Measurements from ENCODE around the gene LAG3.

Gene LAG3

GRCh38 chr12:6796576-6796975 lies 24.3 kb downstream of the LAG3 start:
- H3K9me3 ChIP-seq = no peaks in the 10 kb centered on the region
- TF ChIP-seq CTCF (IDR thresholded peaks at IDR 0.05; ENCODE audit: low read depth, low read length) = no peak
- no peak for DNase-seq
- no peak overlapping the region for H3K4me3 ChIP-seq (ENCODE audit: low read depth, low read length)
- H3K27me3 ChIP-seq = no peaks in the 10 kb centered on the region
- no peaks in the 10 kb centered on the region for H3K4me1 ChIP-seq
- no peaks in the 10 kb centered on the region for H3K36me3 ChIP-seq

- Histone ChIP-seq H3K9me3 (no peaks in the 10 kb centered on the region), H3K27me3 (no peaks in the 10 kb centered on the region), H3K4me3 (ENCODE audit: low read depth, low read length) (no peak overlapping the region), H3K36me3 (no peaks in the 10 kb centered on the region), H3K4me1 (no peaks in the 10 kb centered on the region)
- no peak for TF ChIP-seq CTCF (IDR thresholded peaks at IDR 0.05; ENCODE audit: low read depth, low read length)
- DNase-seq = no peak
Measured at GRCh38 chr12:6799147-6799546, 26.8 kb downstream of the LAG3 start.

- no peak for TF ChIP-seq CTCF (IDR thresholded peaks at IDR 0.05; ENCODE audit: low read depth, low read length)
- Histone ChIP-seq H3K4me3 (ENCODE audit: low read depth, low read length) (no peak overlapping the region), H3K36me3 (no peaks in the 10 kb centered on the region)
Measured at GRCh38 chr12:6807170-6807569, 34.9 kb downstream of the LAG3 start.

GRCh38 chr12:6809056-6809455 lies 36.7 kb downstream of the LAG3 start:
- Histone ChIP-seq H3K9me3 (no peaks in the 10 kb centered on the region), H3K27me3 (no peaks in the 10 kb centered on the region), H3K4me3 (ENCODE audit: low read depth, low read length) (no peak overlapping the region), H3K4me1 (no peaks in the 10 kb centered on the region), H3K36me3 (no peaks in the 10 kb centered on the region)
- DNase-seq = no peak
- TF ChIP-seq CTCF (IDR thresholded peaks at IDR 0.05; ENCODE audit: low read depth, low read length) = no peak

More at GRCh38 chr12:6807170-6807569, 34.9 kb downstream of the LAG3 start:
- H3K27me3 ChIP-seq = no peaks in the 10 kb centered on the region
- no peaks in the 10 kb centered on the region for H3K4me1 ChIP-seq
- no peaks in the 10 kb centered on the region for H3K9me3 ChIP-seq
- no peak for DNase-seq

- no peak overlapping the region for H3K4me3 ChIP-seq (ENCODE audit: low read depth, low read length)
- no peaks in the 10 kb centered on the region for H3K36me3 ChIP-seq
- no peaks in the 10 kb centered on the region for H3K4me1 ChIP-seq
- H3K27me3 ChIP-seq = no peaks in the 10 kb centered on the region
- no peaks in the 10 kb centered on the region for H3K9me3 ChIP-seq
- DNase-seq = no peak
- no peak for TF ChIP-seq CTCF (IDR thresholded peaks at IDR 0.05; ENCODE audit: low read depth, low read length)
Measured at GRCh38 chr12:6810758-6811157, 38.4 kb downstream of the LAG3 start.

GRCh38 chr12:6813363-6813762 lies 41.0 kb downstream of the LAG3 start:
- no peaks in the 10 kb centered on the region for H3K27me3 ChIP-seq
- DNase-seq = no peak
- H3K36me3 ChIP-seq = no peaks in the 10 kb centered on the region
- no peak overlapping the region for H3K4me3 ChIP-seq (ENCODE audit: low read depth, low read length)
- H3K4me1 ChIP-seq = peaks cover 8% of the 10 kb centered on the region
- no peak for TF ChIP-seq CTCF (IDR thresholded peaks at IDR 0.05; ENCODE audit: low read depth, low read length)
- no peaks in the 10 kb centered on the region for H3K9me3 ChIP-seq
